Kidney epithelial cell (primary cell): Measurements from ENCODE around the gene ATXN2. TPM values are rescaled to one million over a fixed set of nuclear protein-coding genes. Genes with fewer than 3 reads are reported as not detected.

Experiments used
- DNase-seq: peaks from one replicate; pipeline ENCODE4 v3.0.0-alpha.2; 2010; ENCODE audit warnings: low read depth
- H3K27me3 ChIP-seq: 2 replicates; pipeline ENCODE4 v1.6.0; 2011; ENCODE audit warnings: low read length; ENCODE audit not compliant: control insufficient read depth, insufficient read depth
- H3K36me3 ChIP-seq: 2 replicates; pipeline ENCODE4 v1.5.1; 2011; ENCODE audit warnings: low read length; ENCODE audit not compliant: control insufficient read depth, insufficient read depth
- H3K4me3 ChIP-seq: 2 replicates; pipeline ENCODE4 v1.5.1; 2011; ENCODE audit warnings: low read depth, mild to moderate bottlenecking, control low read depth, low read length
- total RNA-seq: library from RNA; depleted of rRNA; stranded (reverse); fragments of >200 nt; gene quantifications from 2 replicates; pipeline ENCODE4 v1.2.3, GENCODE V29; 2015
- TF ChIP-seq, protein P1 (sequence below): IDR thresholded peaks from 2 replicates; pipeline ENCODE4 v1.5.1; 2011; ENCODE audit warnings: mild to moderate bottlenecking, moderate library complexity, low read length, control low read depth, inconsistent platforms; ENCODE audit not compliant: insufficient read depth, poor library complexity, severe bottlenecking

The ATXN2 gene
- total RNA-seq, 1 donor from 2014 or later, result 26.3 TPM

DNA sequence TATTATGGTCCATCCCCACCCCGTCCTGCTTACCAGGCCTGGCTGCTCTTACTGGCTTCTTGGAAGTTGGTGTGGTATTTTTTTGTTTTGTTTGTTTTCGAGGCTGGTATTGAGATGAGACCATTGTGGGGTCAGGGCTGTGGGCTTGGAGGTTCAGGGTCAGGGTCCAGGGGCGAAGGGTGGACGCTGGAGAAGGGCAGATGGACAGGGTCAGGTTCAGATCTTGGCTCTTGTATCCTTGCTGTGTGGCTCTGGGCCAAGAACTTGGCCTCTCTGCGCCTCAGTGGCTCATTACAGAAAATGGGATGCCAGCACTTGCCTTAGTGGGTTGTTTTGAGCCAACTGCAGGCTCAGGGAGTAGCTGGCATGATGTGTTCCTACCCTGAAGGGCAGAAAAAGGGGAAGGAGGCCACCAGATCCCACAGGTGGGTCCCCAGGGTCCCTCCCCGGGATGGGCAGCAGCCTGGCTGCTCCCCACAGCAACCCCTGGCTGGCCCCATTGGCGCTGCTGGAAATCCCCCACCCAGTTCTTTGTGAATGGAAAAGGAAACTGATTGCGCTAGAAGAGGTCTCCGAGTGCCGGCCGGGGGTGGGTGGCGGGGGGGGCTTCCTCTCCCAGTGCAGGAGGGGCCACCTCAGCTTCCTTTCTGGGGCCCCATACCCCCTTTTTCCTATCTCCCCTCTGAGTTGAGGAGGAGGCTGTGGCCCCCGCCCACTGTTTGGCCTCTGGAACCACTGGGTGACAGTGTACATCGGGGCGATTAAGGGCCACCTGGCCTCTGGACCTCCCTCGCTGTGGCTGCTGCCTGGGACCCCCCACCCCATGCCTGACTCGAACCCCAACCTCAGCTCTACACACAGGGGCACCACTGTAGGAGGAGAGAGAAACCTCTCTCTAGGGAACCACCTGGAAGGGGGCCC is 168.4 kb downstream of the ATXN2 start:
- no peaks in the 10 kb centered on the region for H3K36me3 ChIP-seq
- H3K4me3 ChIP-seq, result no peak overlapping the region
- no peaks in the 10 kb centered on the region for H3K27me3 ChIP-seq
- no peak for DNase-seq
- TF ChIP-seq, protein P1, sequence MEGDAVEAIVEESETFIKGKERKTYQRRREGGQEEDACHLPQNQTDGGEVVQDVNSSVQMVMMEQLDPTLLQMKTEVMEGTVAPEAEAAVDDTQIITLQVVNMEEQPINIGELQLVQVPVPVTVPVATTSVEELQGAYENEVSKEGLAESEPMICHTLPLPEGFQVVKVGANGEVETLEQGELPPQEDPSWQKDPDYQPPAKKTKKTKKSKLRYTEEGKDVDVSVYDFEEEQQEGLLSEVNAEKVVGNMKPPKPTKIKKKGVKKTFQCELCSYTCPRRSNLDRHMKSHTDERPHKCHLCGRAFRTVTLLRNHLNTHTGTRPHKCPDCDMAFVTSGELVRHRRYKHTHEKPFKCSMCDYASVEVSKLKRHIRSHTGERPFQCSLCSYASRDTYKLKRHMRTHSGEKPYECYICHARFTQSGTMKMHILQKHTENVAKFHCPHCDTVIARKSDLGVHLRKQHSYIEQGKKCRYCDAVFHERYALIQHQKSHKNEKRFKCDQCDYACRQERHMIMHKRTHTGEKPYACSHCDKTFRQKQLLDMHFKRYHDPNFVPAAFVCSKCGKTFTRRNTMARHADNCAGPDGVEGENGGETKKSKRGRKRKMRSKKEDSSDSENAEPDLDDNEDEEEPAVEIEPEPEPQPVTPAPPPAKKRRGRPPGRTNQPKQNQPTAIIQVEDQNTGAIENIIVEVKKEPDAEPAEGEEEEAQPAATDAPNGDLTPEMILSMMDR, result no peak

DNA sequence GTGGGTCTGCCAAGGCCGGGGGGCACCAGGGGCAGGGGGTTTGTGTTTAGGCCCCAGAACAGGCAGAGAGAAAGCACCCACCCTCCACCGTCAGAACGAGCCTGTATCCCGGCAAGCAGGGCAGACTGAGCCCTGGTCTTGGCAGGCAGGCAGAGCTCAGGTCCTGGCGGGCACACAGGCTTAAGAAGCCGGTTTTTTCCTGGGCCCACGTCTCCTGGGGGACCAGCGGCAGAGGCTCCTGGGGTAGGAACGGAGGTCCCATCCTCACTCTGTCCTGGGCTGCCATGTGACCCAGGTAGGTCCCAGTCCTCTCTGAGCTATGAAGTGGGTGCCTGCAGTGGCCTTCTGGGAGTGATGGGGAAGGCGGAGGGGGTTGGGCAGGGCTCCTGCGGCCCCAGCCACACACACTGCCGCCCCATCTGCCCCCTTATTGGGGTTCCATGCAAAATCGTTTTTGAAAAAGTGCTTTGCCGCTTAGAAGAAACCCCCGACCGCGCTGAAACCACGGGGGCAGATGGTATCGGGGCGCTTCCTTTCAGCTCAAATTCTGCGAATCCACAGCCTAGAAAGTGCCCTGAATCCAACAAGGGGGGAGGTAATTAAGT is 169.2 kb downstream of the ATXN2 start:
- TF ChIP-seq, protein P1, result no peak
- no peaks in the 10 kb centered on the region for H3K27me3 ChIP-seq
- H3K36me3 ChIP-seq, result no peaks in the 10 kb centered on the region
- no peak for DNase-seq
- no peak overlapping the region for H3K4me3 ChIP-seq

DNA sequence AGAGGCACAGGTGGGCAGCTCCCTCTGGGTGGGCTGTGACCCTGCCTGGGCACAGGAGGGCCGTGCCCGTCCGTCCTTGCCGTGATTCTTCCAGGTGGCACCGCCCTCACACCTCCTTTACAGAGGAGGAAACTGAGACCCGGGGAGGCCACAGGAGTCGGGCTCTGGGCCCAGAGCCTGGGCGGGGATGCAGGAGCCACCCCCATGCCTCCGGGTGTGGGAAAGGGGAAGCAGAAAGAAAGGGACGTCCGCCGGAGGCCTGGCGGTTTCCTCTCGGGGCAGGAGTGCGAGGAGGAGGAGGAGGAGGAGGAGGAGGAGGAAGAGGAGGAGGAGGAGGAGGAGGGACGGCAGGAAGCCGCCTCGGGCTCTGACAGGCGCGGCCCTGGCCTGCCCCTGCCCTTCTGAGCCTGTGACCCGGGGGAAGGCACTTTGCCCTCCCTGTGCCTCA is 170.4 kb downstream of the ATXN2 start:
- Histone ChIP-seq H3K36me3 (no peaks in the 10 kb centered on the region), H3K4me3 (no peak overlapping the region), H3K27me3 (no peaks in the 10 kb centered on the region)
- TF ChIP-seq, protein P1, result no peak
- no peak for DNase-seq

DNA sequence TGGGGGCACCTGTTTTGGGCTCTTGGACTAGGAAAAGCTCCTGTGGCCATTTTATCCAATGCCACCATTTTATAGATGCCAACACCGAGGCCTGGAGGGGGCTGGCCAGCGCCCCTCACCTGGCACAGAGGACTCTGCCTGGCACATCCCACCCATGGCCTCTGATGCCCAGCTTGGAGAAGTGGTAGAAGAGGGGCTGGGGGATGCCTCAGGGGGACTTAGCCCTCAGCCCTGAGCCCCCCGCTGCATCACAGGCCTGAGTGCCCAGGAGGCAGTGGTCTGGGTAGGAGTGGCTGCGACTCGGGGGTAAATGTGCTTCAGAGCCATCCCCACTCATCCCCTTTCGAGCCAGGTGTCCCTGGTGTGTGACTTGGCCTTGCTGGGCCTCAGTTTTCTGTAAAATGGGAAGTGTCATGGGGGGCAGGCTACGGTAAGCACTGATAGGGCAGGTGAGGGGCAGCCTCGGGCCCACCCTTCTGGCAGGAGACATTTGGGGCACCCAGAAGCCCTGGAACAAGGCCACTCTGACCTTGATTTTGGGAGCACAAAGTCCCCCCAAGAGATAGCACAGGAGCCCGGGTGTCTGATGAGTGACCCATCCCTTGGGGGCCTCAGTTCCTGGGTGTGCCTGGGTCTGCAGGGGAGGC is 170.9 kb downstream of the ATXN2 start:
- no peaks in the 10 kb centered on the region for H3K36me3 ChIP-seq
- TF ChIP-seq, protein P1, result no peak
- no peak for DNase-seq
- H3K27me3 ChIP-seq, result no peaks in the 10 kb centered on the region
- H3K4me3 ChIP-seq, result no peak overlapping the region

DNA sequence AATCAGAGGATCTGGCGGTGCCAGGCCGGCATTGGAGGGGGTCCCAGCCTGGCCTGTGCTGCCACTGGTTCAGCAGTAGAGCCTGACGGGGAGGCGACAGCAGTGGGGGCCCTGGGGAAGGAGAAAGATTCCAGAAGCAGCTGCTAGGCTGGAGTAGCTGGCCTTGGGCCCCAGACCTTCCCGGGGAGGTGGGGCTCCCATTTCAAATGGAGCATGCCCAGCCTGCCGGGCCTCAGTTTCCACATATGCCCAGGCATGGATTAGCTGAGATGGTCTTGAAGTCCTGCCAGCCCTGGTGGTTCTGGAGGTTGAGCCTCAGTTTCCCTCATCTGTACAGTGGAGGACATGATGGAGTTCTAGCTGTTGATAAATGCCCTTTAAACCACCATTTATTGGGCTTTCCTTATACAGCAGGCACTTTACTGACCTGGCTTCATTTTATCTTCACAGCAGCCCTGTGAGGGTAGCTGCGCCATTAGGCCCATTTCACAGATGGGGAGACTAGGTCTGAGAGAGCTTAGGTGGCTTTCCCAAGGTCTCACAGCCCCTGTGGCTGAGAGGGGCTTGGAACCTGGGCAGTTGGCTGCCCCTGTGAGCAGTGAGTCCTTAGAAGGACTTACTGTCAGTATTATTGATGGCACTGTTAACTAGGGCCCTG is 171.6 kb downstream of the ATXN2 start:
- H3K36me3 ChIP-seq, result no peaks in the 10 kb centered on the region
- no peak for DNase-seq
- no peaks in the 10 kb centered on the region for H3K27me3 ChIP-seq
- H3K4me3 ChIP-seq, result no peak overlapping the region
- TF ChIP-seq, protein P1, result no peak
